Gastroesophageal sphincter (tissue), 3 donors: ENCODE results near the gene STARD3.

Source experiments
- POLR2A ChIP-seq, 2 donors: fragments of 450-650 bp; IDR thresholded peaks; one replicate each; pipeline ENCODE4 v1.6.1; 2017; ENCODE audit warnings: antibody characterized with exemption in 2 of 2, mild to moderate bottlenecking in 2 of 2, moderate library complexity in 1 of 2
- POLR2AphosphoS5 ChIP-seq: sonication (generic); formaldehyde crosslinking; IDR thresholded peaks from one replicate; pipeline ENCODE4 v1.6.1; 2017; ENCODE audit warnings: antibody characterized with exemption
- TF ChIP-seq, protein P1 (sequence below), 4 experiments: fragments of 200-600 bp in 2 of 4; fragments of 450-650 bp in 2 of 4; sonication (generic) in 1 of 4; IDR thresholded peaks; one replicate each; pipeline ENCODE4 v1.5.1; 2017 to 2019; ENCODE audit warnings: antibody characterized with exemption in 4 of 4, mild to moderate bottlenecking in 2 of 4, moderate library complexity in 2 of 4

DNA sequence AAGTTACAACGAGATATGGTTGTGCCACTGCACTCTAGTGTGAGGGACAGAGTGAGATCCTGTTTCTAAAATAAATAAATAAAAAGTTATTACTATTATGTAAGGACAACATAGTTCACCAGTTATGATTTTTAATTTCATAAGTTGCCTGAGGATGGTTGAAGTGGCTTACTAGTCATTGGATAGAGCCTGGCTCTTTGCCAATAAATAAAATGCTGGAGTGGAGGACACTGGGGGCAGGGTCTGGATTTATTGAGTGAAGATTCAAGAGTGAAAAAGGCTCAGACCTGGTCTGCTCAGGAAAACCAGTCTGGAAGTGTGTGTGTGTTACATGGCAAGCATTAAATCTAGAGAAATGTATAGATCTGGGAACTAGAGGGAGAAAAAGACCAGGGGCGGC is 2.1 kb downstream of the STARD3 start:
- TF ChIP-seq, protein P1, sequence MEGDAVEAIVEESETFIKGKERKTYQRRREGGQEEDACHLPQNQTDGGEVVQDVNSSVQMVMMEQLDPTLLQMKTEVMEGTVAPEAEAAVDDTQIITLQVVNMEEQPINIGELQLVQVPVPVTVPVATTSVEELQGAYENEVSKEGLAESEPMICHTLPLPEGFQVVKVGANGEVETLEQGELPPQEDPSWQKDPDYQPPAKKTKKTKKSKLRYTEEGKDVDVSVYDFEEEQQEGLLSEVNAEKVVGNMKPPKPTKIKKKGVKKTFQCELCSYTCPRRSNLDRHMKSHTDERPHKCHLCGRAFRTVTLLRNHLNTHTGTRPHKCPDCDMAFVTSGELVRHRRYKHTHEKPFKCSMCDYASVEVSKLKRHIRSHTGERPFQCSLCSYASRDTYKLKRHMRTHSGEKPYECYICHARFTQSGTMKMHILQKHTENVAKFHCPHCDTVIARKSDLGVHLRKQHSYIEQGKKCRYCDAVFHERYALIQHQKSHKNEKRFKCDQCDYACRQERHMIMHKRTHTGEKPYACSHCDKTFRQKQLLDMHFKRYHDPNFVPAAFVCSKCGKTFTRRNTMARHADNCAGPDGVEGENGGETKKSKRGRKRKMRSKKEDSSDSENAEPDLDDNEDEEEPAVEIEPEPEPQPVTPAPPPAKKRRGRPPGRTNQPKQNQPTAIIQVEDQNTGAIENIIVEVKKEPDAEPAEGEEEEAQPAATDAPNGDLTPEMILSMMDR (IDR thresholded peaks at IDR 0.05) = no peak
- no peak for TF ChIP-seq POLR2AphosphoS5
- no peak for TF ChIP-seq POLR2A (IDR thresholded peaks at IDR 0.05)
